Myometrial cell (primary cell): ENCODE results near the gene SLF1. TPM values are rescaled to one million over a fixed set of nuclear protein-coding genes. Genes with fewer than 3 reads are reported as not detected.

Experiments used
- total RNA-seq: library from RNA; depleted of rRNA; stranded (reverse); fragments of >200 nt; gene quantifications from 2 replicates; pipeline ENCODE4 v1.2.3, GENCODE V29; 2015

SLF1 gene
- 1.4 and 3.5 TPM in 2 replicates for total RNA-seq

DNA sequence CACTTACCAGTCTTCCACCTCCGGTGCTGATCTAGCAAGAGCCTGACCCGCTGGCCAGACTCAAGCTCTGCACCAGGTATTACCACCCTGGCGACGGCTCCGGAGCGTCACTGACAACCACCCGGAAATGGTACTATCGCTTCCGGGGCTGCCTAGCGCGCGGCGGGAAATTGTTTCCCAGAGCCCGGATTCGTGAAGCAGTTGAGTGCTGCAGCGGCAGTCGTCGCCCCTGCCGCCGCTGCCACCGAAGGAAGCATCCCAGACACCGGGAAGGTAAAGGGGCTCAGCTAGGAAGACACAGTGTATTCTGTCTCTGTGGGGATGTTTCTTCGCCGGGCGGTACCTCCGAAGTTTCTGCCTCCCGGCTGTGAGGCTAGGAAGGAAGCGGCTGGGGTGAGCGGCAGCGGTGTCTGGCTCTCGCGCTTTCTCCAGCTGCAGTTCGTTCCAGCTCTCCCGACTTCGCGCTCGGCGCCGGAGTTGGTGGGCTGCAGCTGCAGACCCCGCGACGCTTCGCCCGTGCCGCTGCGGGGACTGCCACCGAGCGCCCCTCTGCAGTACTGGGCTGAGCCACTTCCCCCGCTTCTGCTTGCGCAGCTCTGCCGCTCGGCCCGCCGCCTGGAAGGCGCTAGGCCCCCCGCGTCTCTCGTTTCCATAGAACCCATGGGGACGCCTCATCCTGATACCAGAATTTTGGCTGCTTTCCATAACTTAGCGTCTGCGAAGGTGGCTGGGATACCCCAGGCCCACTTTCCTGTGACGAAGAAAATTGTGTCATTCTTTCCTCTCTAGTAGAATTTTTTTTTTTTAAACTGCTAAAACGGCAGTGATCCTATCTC, at the start of gene SLF1, which contains the start of gene KIAA0825:
TSS of gene SLF1 (plus strand) at position 177 of the 836 bp plus-strand sequence. CDS start 10,142 bp downstream, outside the sequence.
TSS of gene KIAA0825 (minus strand) at position 112 of the 836 bp plus-strand sequence. CDS start 81,478 bp downstream, outside the sequence.

Other genes with a start within 250 kb of the SLF1 start
- 1.4 and 2.5 TPM in 2 replicates for gene KIAA0825, start 65 bp upstream of the SLF1 start, total RNA-seq